Smooth muscle cell (in vitro differentiated cells): ENCODE measurements around the gene NAA80. TPM values are rescaled to one million over a fixed set of nuclear protein-coding genes. Genes with fewer than 3 reads are reported as not detected.

Source experiments
- DNase-seq: peaks from one replicate; lab custom pipeline; 2025; ENCODE audit not compliant: unreplicated experiment; lab: John Stamatoyannopoulos, UW
- H2AFZ ChIP-seq: fragments of 200-600 bp; sonication (generic); 2 replicates; pipeline ENCODE4 v1.6.0; 2016; ENCODE audit warnings: antibody characterized with exemption, low read depth, mild to moderate bottlenecking
- H3F3A ChIP-seq: fragments of 200-600 bp; sonication (generic); 2 replicates; pipeline ENCODE4 v1.6.0; 2017; ENCODE audit warnings: antibody characterized with exemption, low read depth
- H3K27ac ChIP-seq: fragments of 200-600 bp; sonication (generic); 2 replicates; pipeline ENCODE4 v1.5.1; 2016; ENCODE audit warnings: low read depth, mild to moderate bottlenecking
- H3K27me3 ChIP-seq: fragments of 200-600 bp; sonication (generic); 2 replicates; pipeline ENCODE4 v1.6.1; 2016; ENCODE audit warnings: low read depth, mild to moderate bottlenecking
- H3K36me3 ChIP-seq: fragments of 200-600 bp; sonication (generic); 2 replicates; pipeline ENCODE4 v1.5.1; 2016; ENCODE audit warnings: low read depth
- H3K4me1 ChIP-seq: fragments of 200-600 bp; sonication (generic); 2 replicates; pipeline ENCODE4 v1.5.1; 2016; ENCODE audit warnings: low read depth
- H3K4me2 ChIP-seq: fragments of 200-600 bp; sonication (generic); 2 replicates; pipeline ENCODE4 v1.6.0; 2016; ENCODE audit warnings: mild to moderate bottlenecking
- H3K4me3 ChIP-seq: fragments of 200-600 bp; sonication (generic); 2 replicates; pipeline ENCODE4 v1.5.1; 2016; ENCODE audit warnings: mild to moderate bottlenecking
- H3K79me2 ChIP-seq: fragments of 200-600 bp; sonication (generic); 2 replicates; pipeline ENCODE4 v1.6.0; 2016; ENCODE audit warnings: low read depth, mild to moderate bottlenecking
- H3K9ac ChIP-seq: fragments of 200-600 bp; sonication (generic); 2 replicates; pipeline ENCODE4 v1.6.0; 2016; ENCODE audit warnings: low read depth
- H3K9me3 ChIP-seq: fragments of 200-600 bp; sonication (generic); replicated peaks from 2 replicates; pipeline ENCODE4 v1.5.1; 2016; ENCODE audit warnings: low read depth
- H4K20me1 ChIP-seq: fragments of 200-600 bp; sonication (generic); 2 replicates; pipeline ENCODE4 v1.6.0; 2016; ENCODE audit warnings: low read depth
- CTCF ChIP-seq: fragments of 200-600 bp; sonication (generic); IDR thresholded peaks from 2 replicates; pipeline ENCODE4 v1.5.1; 2017; ENCODE audit warnings: borderline replicate concordance, mild to moderate bottlenecking, antibody characterized with exemption; ENCODE audit not compliant: insufficient read depth, poor library complexity, severe bottlenecking
- WGBS: methylation state at CpG from one replicate; pipeline ENCODE4 v1.1.7; 2016; ENCODE audit warnings: low lambda C conversion rate; 5-methylcytosine and 5-hydroxymethylcytosine counted together
- polyA plus RNA-seq: library from polyadenylated mRNA; unstranded; fragments of >200 nt; fragmentation: Nextera tagmentation; extraction: Ambion mirVana; gene quantifications from 2 replicates; pipeline ENCODE4 v1.2.1, GENCODE V29; 2016
- total RNA-seq: library from RNA; depleted of rRNA; stranded (reverse); fragments of >200 nt; gene quantifications from 2 replicates; pipeline ENCODE4 v1.2.3, GENCODE V29; 2014

Gene NAA80
- total and polyA plus RNA-seq, 2 experiments from 2014 or later, result 13.0 to 21.9 TPM

GRCh38 chr3:50303013-50303815 is 4.0 kb upstream of the NAA80 start, which contains the start of gene HYAL1:
TSS of gene HYAL1 (minus strand) at chr3:50303574. CDS start at chr3:50302956, 618 bp downstream.
- Histone ChIP-seq H3K27ac (no peak within 1 kb of the TSS), H4K20me1 (no peaks in the 10 kb centered on the region), H2AFZ (no peak within 1 kb of the TSS), H3K36me3 (no peaks in the 10 kb centered on the region), H3K9ac (no peak within 1 kb of the TSS), H3K4me1 (peaks cover 12% of the 10 kb centered on the region), H3K9me3 (no peaks in the 10 kb centered on the region), H3K4me3 (no peak within 1 kb of the TSS), H3K27me3 (no peaks in the 10 kb centered on the region), H3K4me2 (no peak within 1 kb of the TSS), H3K79me2 (no peaks in the 10 kb centered on the region), H3F3A (peaks cover 4% of the 10 kb centered on the region)
- 85% methylated on average over 14 of the region's 14 CpGs for WGBS
- no peak for TF ChIP-seq CTCF
- no peak for DNase-seq

- Histone ChIP-seq H3K4me3 (no peak overlapping the region), H3K9me3 (no peaks in the 10 kb centered on the region), H2AFZ (no peak overlapping the region), H3K4me1 (peaks cover 13% of the 10 kb centered on the region), H3K79me2 (no peaks in the 10 kb centered on the region), H3K27me3 (no peaks in the 10 kb centered on the region), H3K9ac (no peak overlapping the region), H3K36me3 (no peaks in the 10 kb centered on the region), H4K20me1 (no peaks in the 10 kb centered on the region), H3K27ac (no peak overlapping the region), H3K4me2 (no peak overlapping the region), H3F3A (peaks cover 4% of the 10 kb centered on the region)
- WGBS, result 94% methylated on average over 32 of the region's 32 CpGs
- TF ChIP-seq CTCF, result no peak
- DNase-seq, result no peak
Measured at GRCh38 chr3:50302095-50303012, 3.1 kb upstream of the NAA80 start.

GRCh38 chr3:50300681-50301254 is 1.6 kb upstream of the NAA80 start:
- TF ChIP-seq CTCF, result no peak
- peaks cover 4% of the 10 kb centered on the region for H3F3A ChIP-seq
- H3K79me2 ChIP-seq, result no peaks in the 10 kb centered on the region
- no peaks in the 10 kb centered on the region for H3K36me3 ChIP-seq
- H2AFZ ChIP-seq, result no peak overlapping the region
- no peak overlapping the region for H3K27ac ChIP-seq
- no peak for DNase-seq
- H3K4me1 ChIP-seq, result peaks cover 13% of the 10 kb centered on the region
- no peaks in the 10 kb centered on the region for H3K9me3 ChIP-seq
- H3K4me2 ChIP-seq, result peak overlapping the region; percentile 94
- H3K27me3 ChIP-seq, result no peaks in the 10 kb centered on the region
- H3K9ac ChIP-seq, result no peak overlapping the region
- H3K4me3 ChIP-seq, result no peak overlapping the region
- 97% methylated on average over 6 of the region's 6 CpGs for WGBS
- H4K20me1 ChIP-seq, result no peaks in the 10 kb centered on the region
